ENCODE results near the gene HIVEP3. TPM values are rescaled to one million over a fixed set of nuclear protein-coding genes. Genes with fewer than 3 reads are reported as not detected.
A peak's percentile ranks its signal among the peaks of the same experiment; 100 is the strongest.

HIVEP3 gene
- total RNA-seq, 1 donor = 1.8 TPM

DNA sequence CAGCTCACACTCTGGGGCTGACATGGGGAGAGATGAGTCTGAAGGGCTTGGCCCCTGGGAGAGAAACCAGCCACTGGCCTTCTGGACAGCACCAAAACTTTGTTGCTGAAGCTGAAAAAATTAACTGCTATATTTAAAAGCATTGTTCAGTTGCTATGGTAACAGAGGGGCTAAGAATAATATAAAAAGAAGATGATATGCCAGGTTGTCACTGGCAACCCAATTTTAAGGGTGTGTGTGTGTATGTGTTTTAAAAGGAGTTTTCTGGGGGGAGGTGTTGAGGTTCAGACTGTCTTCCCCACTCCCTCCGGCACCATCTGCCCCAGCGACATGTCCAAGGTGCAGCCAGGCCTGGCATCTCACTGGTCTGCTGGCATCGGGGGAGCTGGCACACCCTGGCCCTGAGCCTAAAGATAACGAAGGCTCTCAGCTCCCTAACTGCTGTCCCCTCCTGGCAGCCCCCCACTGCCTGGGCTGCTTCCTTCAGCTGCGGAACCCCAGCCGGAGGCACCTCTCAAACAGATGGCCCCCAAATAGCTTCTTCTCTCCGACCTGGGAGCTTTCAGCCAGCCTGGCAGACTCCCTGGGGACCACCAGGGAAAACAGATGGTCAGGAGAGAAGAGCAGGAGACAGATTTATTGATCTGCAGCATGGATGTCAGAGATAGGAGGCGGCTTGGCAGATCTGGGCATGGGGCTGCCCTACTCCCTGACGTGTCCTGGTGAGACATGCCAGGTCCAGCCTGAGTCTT is 203.9 kb downstream of the HIVEP3 start:
- Histone ChIP-seq H3K9me3 (ENCODE audit: low read depth, low read length) (no peaks in the 10 kb centered on the region), H3K4me3 (ENCODE audit: insufficient read depth, low read length) (no peak overlapping the region), H3K27me3 (ENCODE audit: insufficient read depth, low read length) (no peaks in the 10 kb centered on the region), H3K79me2 (ENCODE audit: insufficient read depth, low read length) (no peaks in the 10 kb centered on the region), H3K27ac (ENCODE audit: low read depth, low read length) (peak overlapping the region; percentile 40), H4K20me1 (ENCODE audit: insufficient read depth, low read length) (no peaks in the 10 kb centered on the region), H3K4me1 (ENCODE audit: insufficient read depth, low read length) (peaks cover 22% of the 10 kb centered on the region), H3K36me3 (ENCODE audit: insufficient read depth, low read length) (no peaks in the 10 kb centered on the region), H2AFZ (ENCODE audit: low read length) (no peak overlapping the region), H3K4me2 (ENCODE audit: insufficient read depth, low read length) (no peak overlapping the region)
- TF ChIP-seq, protein P1, sequence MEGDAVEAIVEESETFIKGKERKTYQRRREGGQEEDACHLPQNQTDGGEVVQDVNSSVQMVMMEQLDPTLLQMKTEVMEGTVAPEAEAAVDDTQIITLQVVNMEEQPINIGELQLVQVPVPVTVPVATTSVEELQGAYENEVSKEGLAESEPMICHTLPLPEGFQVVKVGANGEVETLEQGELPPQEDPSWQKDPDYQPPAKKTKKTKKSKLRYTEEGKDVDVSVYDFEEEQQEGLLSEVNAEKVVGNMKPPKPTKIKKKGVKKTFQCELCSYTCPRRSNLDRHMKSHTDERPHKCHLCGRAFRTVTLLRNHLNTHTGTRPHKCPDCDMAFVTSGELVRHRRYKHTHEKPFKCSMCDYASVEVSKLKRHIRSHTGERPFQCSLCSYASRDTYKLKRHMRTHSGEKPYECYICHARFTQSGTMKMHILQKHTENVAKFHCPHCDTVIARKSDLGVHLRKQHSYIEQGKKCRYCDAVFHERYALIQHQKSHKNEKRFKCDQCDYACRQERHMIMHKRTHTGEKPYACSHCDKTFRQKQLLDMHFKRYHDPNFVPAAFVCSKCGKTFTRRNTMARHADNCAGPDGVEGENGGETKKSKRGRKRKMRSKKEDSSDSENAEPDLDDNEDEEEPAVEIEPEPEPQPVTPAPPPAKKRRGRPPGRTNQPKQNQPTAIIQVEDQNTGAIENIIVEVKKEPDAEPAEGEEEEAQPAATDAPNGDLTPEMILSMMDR (IDR thresholded peaks at IDR 0.05; ENCODE audit: extremely low read depth, low read depth, low read length) = no peak
- DNase-seq (ENCODE audit: insufficient read length, low spot score, missing footprints) = peak; percentile 61

DNA sequence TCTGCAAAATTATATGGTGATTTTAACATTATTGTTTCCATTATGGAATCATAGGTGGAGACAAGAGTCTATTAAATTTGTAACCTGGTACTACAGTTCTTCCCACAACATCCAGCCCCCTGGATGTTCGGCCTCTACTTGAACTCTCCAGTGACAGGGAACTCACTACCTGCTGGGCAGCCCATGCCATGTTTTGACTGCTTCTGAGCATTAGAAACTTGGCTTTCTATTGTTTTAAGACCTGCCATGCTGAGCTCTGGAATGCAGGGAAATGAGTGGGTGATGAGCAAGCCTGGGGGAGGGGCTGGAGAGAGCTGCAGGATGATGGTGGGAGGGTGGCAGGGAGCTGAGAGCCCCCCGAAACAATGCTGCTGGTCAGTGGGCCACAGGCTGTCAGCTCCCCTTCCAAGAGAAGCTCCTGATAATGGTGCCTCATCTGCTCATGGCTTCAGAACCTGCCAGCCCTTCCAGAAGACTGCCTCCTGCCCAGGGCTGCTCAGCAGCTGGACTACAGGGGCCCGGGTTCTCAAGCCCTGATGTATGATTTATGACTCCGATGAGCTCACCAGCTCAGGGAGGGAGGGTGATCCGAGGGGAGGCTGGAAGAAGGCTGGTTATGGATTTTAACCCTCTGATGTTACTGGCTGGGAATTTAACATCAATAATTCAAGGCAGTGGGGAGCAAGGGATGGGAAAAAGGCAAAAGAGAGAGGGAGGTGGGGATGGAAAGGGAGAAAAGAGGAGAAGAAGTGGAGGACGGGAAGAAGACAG is 205.0 kb downstream of the HIVEP3 start:
- Histone ChIP-seq H4K20me1 (ENCODE audit: insufficient read depth, low read length) (no peaks in the 10 kb centered on the region), H3K9me3 (ENCODE audit: low read depth, low read length) (no peaks in the 10 kb centered on the region), H3K27me3 (ENCODE audit: insufficient read depth, low read length) (no peaks in the 10 kb centered on the region), H3K4me3 (ENCODE audit: insufficient read depth, low read length) (peak overlapping the region; percentile 29), H3K79me2 (ENCODE audit: insufficient read depth, low read length) (no peaks in the 10 kb centered on the region), H3K4me2 (ENCODE audit: insufficient read depth, low read length) (peak overlapping the region; percentile 62), H3K4me1 (ENCODE audit: insufficient read depth, low read length) (peaks cover 20% of the 10 kb centered on the region), H3K36me3 (ENCODE audit: insufficient read depth, low read length) (no peaks in the 10 kb centered on the region), H3K27ac (ENCODE audit: low read depth, low read length) (peak overlapping the region; percentile 59), H2AFZ (ENCODE audit: low read length) (peak overlapping the region; percentile 63)
- TF ChIP-seq, protein P1 (IDR thresholded peaks at IDR 0.05; ENCODE audit: extremely low read depth, low read depth, low read length) = no peak
- peak; percentile 93 for DNase-seq (ENCODE audit: insufficient read length, low spot score, missing footprints)

DNA sequence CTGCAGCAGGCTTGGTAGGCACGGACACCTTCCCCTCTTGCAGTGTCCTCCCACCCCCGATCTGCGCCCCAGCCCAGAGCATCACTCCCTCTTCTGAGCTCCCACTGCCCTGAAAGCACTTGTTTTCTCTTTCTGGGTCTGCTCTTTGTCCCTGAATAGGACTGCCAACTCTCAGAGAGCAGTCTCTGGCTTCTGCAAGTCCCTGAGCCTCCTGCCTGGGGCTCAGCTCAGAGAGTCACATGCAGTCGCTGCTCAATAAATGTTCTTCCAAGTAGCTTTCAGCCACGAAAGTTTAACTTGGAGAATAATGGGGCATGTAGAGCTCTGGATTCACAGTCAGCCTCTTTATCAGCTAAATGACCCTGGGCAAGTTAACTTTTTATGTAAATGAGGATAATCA is 205.6 kb downstream of the HIVEP3 start:
- no peak overlapping the region for H3K4me3 ChIP-seq (ENCODE audit: insufficient read depth, low read length)
- H3K27me3 ChIP-seq (ENCODE audit: insufficient read depth, low read length) = no peaks in the 10 kb centered on the region
- H4K20me1 ChIP-seq (ENCODE audit: insufficient read depth, low read length) = no peaks in the 10 kb centered on the region
- H3K27ac ChIP-seq (ENCODE audit: low read depth, low read length) = peak overlapping the region; percentile 59
- H3K4me1 ChIP-seq (ENCODE audit: insufficient read depth, low read length) = peaks cover 20% of the 10 kb centered on the region
- no peaks in the 10 kb centered on the region for H3K79me2 ChIP-seq (ENCODE audit: insufficient read depth, low read length)
- TF ChIP-seq, protein P1 (IDR thresholded peaks at IDR 0.05; ENCODE audit: extremely low read depth, low read depth, low read length) = no peak
- no peak overlapping the region for H2AFZ ChIP-seq (ENCODE audit: low read length)
- peak; percentile 39 for DNase-seq (ENCODE audit: insufficient read length, low spot score, missing footprints)
- H3K9me3 ChIP-seq (ENCODE audit: low read depth, low read length) = no peaks in the 10 kb centered on the region
- no peaks in the 10 kb centered on the region for H3K36me3 ChIP-seq (ENCODE audit: insufficient read depth, low read length)
- peak overlapping the region; percentile 62 for H3K4me2 ChIP-seq (ENCODE audit: insufficient read depth, low read length)

DNA sequence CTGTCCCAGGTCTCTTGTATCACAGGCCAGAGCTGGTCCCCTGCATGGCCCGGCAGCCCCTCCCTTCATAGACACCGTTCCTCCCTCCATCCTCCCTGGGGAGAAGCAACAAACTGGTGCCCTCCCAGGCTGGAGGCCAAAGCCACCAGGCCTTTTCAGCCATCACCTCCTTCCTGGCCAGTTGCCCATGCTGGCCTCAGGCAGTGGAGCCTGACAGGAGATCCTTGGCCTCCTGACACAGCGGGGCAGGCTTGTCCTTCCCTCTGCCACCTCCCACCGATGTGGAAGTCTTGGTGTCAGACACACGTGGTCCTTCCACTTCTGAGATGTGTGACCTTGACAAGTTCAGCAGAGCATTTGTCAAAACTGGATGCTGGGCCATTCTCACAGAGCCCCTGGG is 206.0 kb downstream of the HIVEP3 start:
- Histone ChIP-seq H3K9me3 (ENCODE audit: low read depth, low read length) (no peaks in the 10 kb centered on the region), H3K79me2 (ENCODE audit: insufficient read depth, low read length) (no peaks in the 10 kb centered on the region), H3K36me3 (ENCODE audit: insufficient read depth, low read length) (no peaks in the 10 kb centered on the region), H3K4me1 (ENCODE audit: insufficient read depth, low read length) (peaks cover 20% of the 10 kb centered on the region), H3K4me3 (ENCODE audit: insufficient read depth, low read length) (no peak overlapping the region), H4K20me1 (ENCODE audit: insufficient read depth, low read length) (no peaks in the 10 kb centered on the region), H2AFZ (ENCODE audit: low read length) (no peak overlapping the region), H3K27ac (ENCODE audit: low read depth, low read length) (no peak overlapping the region), H3K4me2 (ENCODE audit: insufficient read depth, low read length) (no peak overlapping the region), H3K27me3 (ENCODE audit: insufficient read depth, low read length) (no peaks in the 10 kb centered on the region)
- TF ChIP-seq, protein P1 (IDR thresholded peaks at IDR 0.05; ENCODE audit: extremely low read depth, low read depth, low read length) = no peak
- DNase-seq (ENCODE audit: insufficient read length, low spot score, missing footprints) = peak; percentile 25

Measured in osteoblast (primary cell).